SK-N-SH treated with all-trans-retinoic acid at 6 μM for 48 hours (cell line): ENCODE data around the gene TIPARP.

Source experiments
- ATAC-seq: fragments of 200-7000 bp; cut with Tn5 transposase; 3 replicates; pipeline ENCODE4 v1.9.1; 2020; ENCODE audit warnings: mild to moderate bottlenecking, moderate library complexity
- ARNTL ChIP-seq: fragments of 450-650 bp; formaldehyde crosslinking; IDR thresholded peaks from 2 replicates; pipeline ENCODE4 v1.5.0; 2020; ENCODE audit warnings: low read depth, mild to moderate bottlenecking, moderate library complexity, borderline replicate concordance
- ESRRG ChIP-seq: fragments of 250-450 bp; sonication (Bioruptor Pico); IDR thresholded peaks from 2 replicates; pipeline ENCODE4 v1.6.1; 2021; ENCODE audit warnings: mild to moderate bottlenecking
- GLIS3 ChIP-seq: fragments of 250-450 bp; sonication (Bioruptor Pico); IDR thresholded peaks from 2 replicates; pipeline ENCODE4 v1.5.0; 2020; ENCODE audit warnings: mild to moderate bottlenecking, moderate library complexity
- ISL1 ChIP-seq: fragments of 250-450 bp; sonication (Bioruptor Pico); IDR thresholded peaks from 2 replicates; pipeline ENCODE4 v2.1.2; 2022; ENCODE audit warnings: mild to moderate bottlenecking, moderate library complexity
- OSR1 ChIP-seq: fragments of 250-450 bp; sonication (Bioruptor Pico); IDR thresholded peaks from 2 replicates; pipeline ENCODE4 v1.8.0; 2022; ENCODE audit warnings: moderate library complexity, mild to moderate bottlenecking, inconsistent platforms
- PPARA ChIP-seq: fragments of 250-450 bp; sonication (Bioruptor Pico); IDR thresholded peaks from 2 replicates; pipeline ENCODE4 v1.5.0; 2020; ENCODE audit warnings: mild to moderate bottlenecking, borderline replicate concordance
- RARB ChIP-seq: fragments of 250-450 bp; sonication (Bioruptor Pico); IDR thresholded peaks from 2 replicates; pipeline ENCODE4 v1.8.0; 2021; ENCODE audit warnings: mild to moderate bottlenecking, moderate library complexity
- SNAI2 ChIP-seq: fragments of 250-450 bp; sonication (Bioruptor Pico); IDR thresholded peaks from 2 replicates; pipeline ENCODE4 v1.5.0; 2020; ENCODE audit warnings: mild to moderate bottlenecking, moderate library complexity
- TCF4 ChIP-seq: fragments of 250-450 bp; sonication (Bioruptor Pico); IDR thresholded peaks from 2 replicates; pipeline ENCODE4 v1.8.0; 2021; ENCODE audit warnings: mild to moderate bottlenecking, moderate library complexity, borderline replicate concordance
- TOX ChIP-seq: fragments of 250-450 bp; sonication (Bioruptor Pico); IDR thresholded peaks from 2 replicates; pipeline ENCODE4 v1.8.0; 2021; ENCODE audit warnings: mild to moderate bottlenecking, moderate library complexity, borderline replicate concordance
- ZFP3 ChIP-seq: fragments of 250-450 bp; sonication (Bioruptor Pico); IDR thresholded peaks from 2 replicates; pipeline ENCODE4 v1.5.0; 2020; ENCODE audit warnings: mild to moderate bottlenecking, moderate library complexity
- ZNF565 ChIP-seq: fragments of 450-650 bp; formaldehyde crosslinking; conservative IDR thresholded peaks from 2 replicates; pipeline ENCODE4 v1.5.0; 2020; ENCODE audit warnings: low read depth, mild to moderate bottlenecking, moderate library complexity
- ZNF70 ChIP-seq: fragments of 450-650 bp; formaldehyde crosslinking; IDR thresholded peaks from 2 replicates; pipeline ENCODE4 v1.5.0; 2020; ENCODE audit warnings: mild to moderate bottlenecking, moderate library complexity
- ZNF8 ChIP-seq: fragments of 450-650 bp; formaldehyde crosslinking; IDR thresholded peaks from 2 replicates; pipeline ENCODE4 v1.5.0; 2020; ENCODE audit warnings: mild to moderate bottlenecking, moderate library complexity
- TF ChIP-seq, protein P1 (sequence below): fragments of 250-450 bp; sonication (Bioruptor Pico); IDR thresholded peaks from 2 replicates; pipeline ENCODE4 v1.5.0; 2020; ENCODE audit warnings: mild to moderate bottlenecking, moderate library complexity
- TF ChIP-seq, protein P2 (sequence below): fragments of 250-450 bp; sonication (Bioruptor Pico); IDR thresholded peaks from 2 replicates; pipeline ENCODE4 v1.8.0; 2020; ENCODE audit warnings: mild to moderate bottlenecking, moderate library complexity, borderline replicate concordance
- TF ChIP-seq, protein P3 (sequence below): fragments of 250-450 bp; sonication (Bioruptor Pico); IDR thresholded peaks from 2 replicates; pipeline ENCODE4 v1.5.1; 2020; ENCODE audit warnings: low read depth, mild to moderate bottlenecking, moderate library complexity

Gene TIPARP

DNA sequence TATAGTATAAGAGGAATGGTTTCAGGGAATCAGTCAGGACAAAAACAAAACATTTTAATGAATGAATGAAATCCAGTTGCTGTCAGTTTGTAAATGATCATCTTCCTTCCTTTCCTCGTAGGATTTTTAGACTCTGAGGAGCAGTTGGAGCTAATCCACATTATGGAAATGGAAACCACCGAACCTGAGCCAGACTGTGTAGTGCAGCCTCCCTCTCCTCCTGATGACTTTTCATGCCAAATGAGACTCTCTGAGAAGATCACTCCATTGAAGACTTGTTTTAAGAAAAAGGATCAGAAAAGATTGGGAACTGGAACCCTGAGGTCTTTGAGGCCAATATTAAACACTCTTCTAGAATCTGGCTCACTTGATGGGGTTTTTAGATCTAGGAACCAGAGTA is 3.1 kb downstream of the TIPARP start:
- ATAC-seq = no peak
- TF ChIP-seq, protein P1, sequence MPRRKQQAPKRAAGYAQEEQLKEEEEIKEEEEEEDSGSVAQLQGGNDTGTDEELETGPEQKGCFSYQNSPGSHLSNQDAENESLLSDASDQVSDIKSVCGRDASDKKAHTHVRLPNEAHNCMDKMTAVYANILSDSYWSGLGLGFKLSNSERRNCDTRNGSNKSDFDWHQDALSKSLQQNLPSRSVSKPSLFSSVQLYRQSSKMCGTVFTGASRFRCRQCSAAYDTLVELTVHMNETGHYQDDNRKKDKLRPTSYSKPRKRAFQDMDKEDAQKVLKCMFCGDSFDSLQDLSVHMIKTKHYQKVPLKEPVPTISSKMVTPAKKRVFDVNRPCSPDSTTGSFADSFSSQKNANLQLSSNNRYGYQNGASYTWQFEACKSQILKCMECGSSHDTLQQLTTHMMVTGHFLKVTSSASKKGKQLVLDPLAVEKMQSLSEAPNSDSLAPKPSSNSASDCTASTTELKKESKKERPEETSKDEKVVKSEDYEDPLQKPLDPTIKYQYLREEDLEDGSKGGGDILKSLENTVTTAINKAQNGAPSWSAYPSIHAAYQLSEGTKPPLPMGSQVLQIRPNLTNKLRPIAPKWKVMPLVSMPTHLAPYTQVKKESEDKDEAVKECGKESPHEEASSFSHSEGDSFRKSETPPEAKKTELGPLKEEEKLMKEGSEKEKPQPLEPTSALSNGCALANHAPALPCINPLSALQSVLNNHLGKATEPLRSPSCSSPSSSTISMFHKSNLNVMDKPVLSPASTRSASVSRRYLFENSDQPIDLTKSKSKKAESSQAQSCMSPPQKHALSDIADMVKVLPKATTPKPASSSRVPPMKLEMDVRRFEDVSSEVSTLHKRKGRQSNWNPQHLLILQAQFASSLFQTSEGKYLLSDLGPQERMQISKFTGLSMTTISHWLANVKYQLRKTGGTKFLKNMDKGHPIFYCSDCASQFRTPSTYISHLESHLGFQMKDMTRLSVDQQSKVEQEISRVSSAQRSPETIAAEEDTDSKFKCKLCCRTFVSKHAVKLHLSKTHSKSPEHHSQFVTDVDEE (CRISPR knock-in tag) = no peak
- no peak for TF ChIP-seq TOX (CRISPR knock-in tag)

DNA sequence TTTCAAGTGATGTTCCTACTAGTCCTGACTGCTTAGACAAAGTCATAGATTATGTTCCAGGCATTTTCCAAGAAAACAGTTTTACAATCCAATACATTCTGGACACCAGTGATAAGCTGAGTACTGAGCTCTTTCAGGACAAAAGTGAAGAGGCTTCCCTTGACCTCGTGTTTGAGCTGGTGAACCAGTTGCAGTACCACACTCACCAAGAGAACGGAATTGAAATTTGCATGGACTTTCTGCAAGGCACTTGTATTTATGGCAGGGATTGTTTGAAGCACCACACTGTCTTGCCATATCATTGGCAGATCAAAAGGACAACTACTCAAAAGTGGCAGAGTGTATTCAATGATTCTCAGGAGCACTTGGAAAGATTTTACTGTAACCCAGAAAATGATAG is 3.8 kb downstream of the TIPARP start:
- no peak for TF ChIP-seq SNAI2 (CRISPR knock-in tag)
- TF ChIP-seq, all 23 proteins: peak for 0
- ATAC-seq = no peak

DNA sequence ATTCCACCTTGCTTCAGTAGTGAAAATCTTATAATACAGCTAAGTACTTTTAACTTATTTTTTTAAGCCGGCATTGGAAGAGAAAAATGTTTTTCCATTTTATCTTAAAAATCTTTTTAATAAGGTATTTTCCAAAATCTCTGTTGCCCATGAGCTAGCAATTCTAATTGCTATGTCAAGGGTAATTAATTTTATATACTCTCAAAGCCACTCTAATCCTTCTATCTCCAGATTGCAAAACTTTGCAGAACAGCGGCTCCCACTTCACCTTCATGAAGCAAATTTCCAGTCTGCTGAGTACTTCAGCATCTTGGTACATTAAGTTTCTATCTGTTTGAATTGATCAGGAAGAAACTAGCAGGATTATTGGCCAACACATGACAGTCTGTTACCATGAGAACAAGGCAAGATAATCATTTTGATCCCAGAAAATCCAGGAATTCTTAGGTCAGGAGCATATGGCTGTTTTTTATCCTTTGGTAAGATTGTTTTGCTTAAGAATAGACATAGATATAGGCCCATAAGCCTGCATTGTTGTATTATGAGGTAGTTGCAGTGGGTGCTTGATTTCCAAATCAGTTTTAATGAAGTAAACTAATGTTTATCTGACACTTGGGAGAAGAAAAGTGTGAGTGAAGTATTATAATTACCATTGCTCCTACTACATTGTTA is 6.0 kb downstream of the TIPARP start:
- ATAC-seq = no peak
- no peak for TF ChIP-seq RARB
- no peak for TF ChIP-seq TOX (CRISPR knock-in tag)
- no peak for TF ChIP-seq ARNTL (CRISPR knock-in tag)
- TF ChIP-seq PPARA (CRISPR knock-in tag) = no peak
- TF ChIP-seq, protein P1 (CRISPR knock-in tag) = no peak

DNA sequence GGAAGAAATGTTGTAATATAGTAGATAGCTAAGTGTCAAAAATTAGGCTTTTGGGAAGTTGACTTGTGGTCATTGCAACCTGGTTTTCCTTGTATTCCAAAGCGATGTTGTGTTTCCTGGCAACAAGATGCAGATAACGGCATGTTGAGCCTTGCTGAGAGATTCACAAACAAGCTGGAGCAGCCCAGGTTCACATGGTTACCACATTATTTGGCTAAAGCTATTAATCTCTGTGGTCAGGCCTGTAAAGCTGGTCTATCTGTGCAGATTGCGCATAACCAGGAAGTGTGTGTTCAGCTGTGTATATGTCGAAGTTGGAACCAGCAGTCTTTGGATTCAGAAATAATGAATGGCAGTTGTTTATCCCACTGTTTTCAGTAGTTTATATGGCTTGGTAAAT is 6.6 kb downstream of the TIPARP start:
- peak; percentile 81 for ATAC-seq
- peak; percentile 26; the same call in 1 of the 2 replicates for TF ChIP-seq TCF4 (CRISPR knock-in tag)
- TF ChIP-seq ZNF70 = no peak
- no peak for TF ChIP-seq GLIS3 (CRISPR knock-in tag)
- TF ChIP-seq, protein P1 (CRISPR knock-in tag) = peak; percentile 60; the same call in 1 of the 2 replicates

DNA sequence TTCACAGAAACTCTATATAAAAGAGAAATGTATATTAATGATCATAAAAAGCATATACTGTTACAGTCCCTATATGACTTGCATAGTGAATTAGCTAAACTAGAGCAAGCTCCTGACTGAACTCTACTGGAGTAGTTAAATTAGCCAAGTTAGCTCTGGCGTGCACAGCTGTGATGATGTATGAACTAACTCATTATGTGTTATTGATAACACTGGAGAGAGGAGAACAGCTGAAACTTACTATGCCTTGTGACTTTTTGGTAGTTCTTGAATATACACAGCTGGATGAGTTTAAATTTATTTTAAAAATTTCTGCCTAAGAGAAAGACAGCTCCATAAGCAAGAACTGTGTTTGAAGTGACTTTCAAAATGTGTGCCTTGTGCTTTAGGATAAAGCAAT is 8.1 kb downstream of the TIPARP start:
- ATAC-seq = no peak
- no peak for TF ChIP-seq SNAI2 (CRISPR knock-in tag)
- TF ChIP-seq ZNF565 (CRISPR knock-in tag) = no peak
- TF ChIP-seq ARNTL (CRISPR knock-in tag) = no peak
- no peak for TF ChIP-seq OSR1 (CRISPR knock-in tag)
- TF ChIP-seq, protein P1 (CRISPR knock-in tag) = no peak
- TF ChIP-seq ZFP3 (CRISPR knock-in tag) = no peak
- TF ChIP-seq, protein P2, sequence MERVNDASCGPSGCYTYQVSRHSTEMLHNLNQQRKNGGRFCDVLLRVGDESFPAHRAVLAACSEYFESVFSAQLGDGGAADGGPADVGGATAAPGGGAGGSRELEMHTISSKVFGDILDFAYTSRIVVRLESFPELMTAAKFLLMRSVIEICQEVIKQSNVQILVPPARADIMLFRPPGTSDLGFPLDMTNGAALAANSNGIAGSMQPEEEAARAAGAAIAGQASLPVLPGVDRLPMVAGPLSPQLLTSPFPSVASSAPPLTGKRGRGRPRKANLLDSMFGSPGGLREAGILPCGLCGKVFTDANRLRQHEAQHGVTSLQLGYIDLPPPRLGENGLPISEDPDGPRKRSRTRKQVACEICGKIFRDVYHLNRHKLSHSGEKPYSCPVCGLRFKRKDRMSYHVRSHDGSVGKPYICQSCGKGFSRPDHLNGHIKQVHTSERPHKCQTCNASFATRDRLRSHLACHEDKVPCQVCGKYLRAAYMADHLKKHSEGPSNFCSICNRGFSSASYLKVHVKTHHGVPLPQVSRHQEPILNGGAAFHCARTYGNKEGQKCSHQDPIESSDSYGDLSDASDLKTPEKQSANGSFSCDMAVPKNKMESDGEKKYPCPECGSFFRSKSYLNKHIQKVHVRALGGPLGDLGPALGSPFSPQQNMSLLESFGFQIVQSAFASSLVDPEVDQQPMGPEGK (CRISPR knock-in tag) = no peak
- TF ChIP-seq, protein P3, sequence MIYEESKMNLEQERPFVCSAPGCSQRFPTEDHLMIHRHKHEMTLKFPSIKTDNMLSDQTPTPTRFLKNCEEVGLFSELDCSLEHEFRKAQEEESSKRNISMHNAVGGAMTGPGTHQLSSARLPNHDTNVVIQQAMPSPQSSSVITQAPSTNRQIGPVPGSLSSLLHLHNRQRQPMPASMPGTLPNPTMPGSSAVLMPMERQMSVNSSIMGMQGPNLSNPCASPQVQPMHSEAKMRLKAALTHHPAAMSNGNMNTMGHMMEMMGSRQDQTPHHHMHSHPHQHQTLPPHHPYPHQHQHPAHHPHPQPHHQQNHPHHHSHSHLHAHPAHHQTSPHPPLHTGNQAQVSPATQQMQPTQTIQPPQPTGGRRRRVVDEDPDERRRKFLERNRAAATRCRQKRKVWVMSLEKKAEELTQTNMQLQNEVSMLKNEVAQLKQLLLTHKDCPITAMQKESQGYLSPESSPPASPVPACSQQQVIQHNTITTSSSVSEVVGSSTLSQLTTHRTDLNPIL (CRISPR knock-in tag) = no peak
- TF ChIP-seq RARB = no peak
- TF ChIP-seq ISL1 (CRISPR knock-in tag) = no peak
- no peak for TF ChIP-seq TOX (CRISPR knock-in tag)
- TF ChIP-seq PPARA (CRISPR knock-in tag) = no peak
- TF ChIP-seq ESRRG = no peak
- no peak for TF ChIP-seq TCF4 (CRISPR knock-in tag)
- no peak for TF ChIP-seq ZNF8
